Stimulated activated naive CD8-positive, alpha-beta T cell treated with anti-CD3 and anti-CD28 coated beads, Interleukin-15, amount 100 ng/mL, for 72 hours (primary cell): Measurements from ENCODE around the gene KLF13.

Experiments used
- ATAC-seq: fragments of 150-1000 bp; cut with Tn5 transposase; 2 replicates; pipeline ENCODE4 v1.10.0; 2021; ENCODE audit warnings: mild to moderate bottlenecking, moderate library complexity
- DNase-seq, 2 donors: peaks; one replicate each; pipeline ENCODE4 v3.0.0; 2021 to 2022
- H3K27ac Mint-ChIP-seq, 2 donors: one replicate each; pipeline ENCODE4 v1.8.0; 2022; ENCODE audit warnings: mild to moderate bottlenecking in 2 of 2, mixed read lengths in 2 of 2, moderate library complexity in 2 of 2
- H3K27me3 Mint-ChIP-seq: one replicate; pipeline ENCODE4 v1.8.0; 2022; ENCODE audit warnings: mixed read lengths
- H3K4me1 Mint-ChIP-seq: one replicate; pipeline ENCODE4 v1.8.0; 2022; ENCODE audit warnings: mild to moderate bottlenecking, mixed read lengths
- H3K4me3 Mint-ChIP-seq, 2 donors: one replicate each; pipeline ENCODE4 v1.8.0; 2022; ENCODE audit warnings: mild to moderate bottlenecking in 2 of 2, mixed read lengths in 2 of 2, moderate library complexity in 1 of 2
- H3K9me3 Mint-ChIP-seq, 2 donors: one replicate each; pipeline ENCODE4 v1.8.0; 2022; ENCODE audit warnings: mixed read lengths in 2 of 2

Gene KLF13

GRCh38 chr15:31326156-31326874 lies at the start of gene KLF13:
TSS of gene KLF13 (plus strand) at chr15:31326835. CDS start at chr15:31327213, 378 bp downstream.
- Mint-ChIP-seq H3K4me1 (peaks cover 66% of the 10 kb centered on the region), H3K4me3 (peak within 1 kb of the TSS; percentile 94 to 96), H3K27ac (peak within 1 kb of the TSS in 1 of 2 donors; percentile 96), H3K9me3 (peaks cover 4% of the 10 kb centered on the region in 2 donors), H3K27me3 (no peaks in the 10 kb centered on the region)
- DNase-seq (peak; percentile 99 to 100), ATAC-seq (peak; percentile 86)

- Mint-ChIP-seq H3K4me3 (no peak overlapping the region), H3K27me3 (no peaks in the 10 kb centered on the region), H3K27ac (peak overlapping the region in 1 of 2 donors; percentile 64), H3K9me3 (no peaks in the 10 kb centered on the region), H3K4me1 (peaks cover 18% of the 10 kb centered on the region)
- peak in 1 of 2 donors; percentile 2 for DNase-seq
- ATAC-seq, result no peak
Observed at GRCh38 chr15:31277335-31278060, 49.1 kb upstream of the KLF13 start.

- H3K4me1 Mint-ChIP-seq, result peaks cover 16% of the 10 kb centered on the region
- peak in 1 of 2 donors; percentile 6 for DNase-seq
- no peak overlapping the region for H3K4me3 Mint-ChIP-seq
- H3K27me3 Mint-ChIP-seq, result no peaks in the 10 kb centered on the region
- no peak overlapping the region for H3K27ac Mint-ChIP-seq
- ATAC-seq, result no peak
- no peaks in the 10 kb centered on the region for H3K9me3 Mint-ChIP-seq
Observed at GRCh38 chr15:31278061-31278445, 48.6 kb upstream of the KLF13 start.

- no peak overlapping the region for H3K27ac Mint-ChIP-seq
- DNase-seq (peak in 1 of 2 donors; percentile 2), ATAC-seq (peak; percentile 33)
- no peak overlapping the region for H3K4me3 Mint-ChIP-seq
- peaks cover 9% of the 10 kb centered on the region for H3K4me1 Mint-ChIP-seq
- H3K27me3 Mint-ChIP-seq, result no peaks in the 10 kb centered on the region
- H3K9me3 Mint-ChIP-seq, result no peaks in the 10 kb centered on the region
Observed at GRCh38 chr15:31278544-31279220, 48.0 kb upstream of the KLF13 start.

- Mint-ChIP-seq H3K4me1 (peaks cover 6% of the 10 kb centered on the region), H3K27me3 (no peaks in the 10 kb centered on the region), H3K4me3 (no peak overlapping the region), H3K27ac (peak overlapping the region in 1 of 2 donors; percentile 76), H3K9me3 (peaks cover 0 to 5% of the 10 kb centered on the region in 2 donors)
- ATAC-seq (no peak), DNase-seq (peak in 1 of 2 donors; percentile 4)
Observed at GRCh38 chr15:31279221-31280045, 47.2 kb upstream of the KLF13 start.

- Mint-ChIP-seq H3K27ac (peak overlapping the region in 1 of 2 donors; percentile 76), H3K27me3 (no peaks in the 10 kb centered on the region), H3K4me1 (peaks cover 6% of the 10 kb centered on the region), H3K9me3 (peaks cover 0 to 5% of the 10 kb centered on the region in 2 donors), H3K4me3 (no peak overlapping the region)
- ATAC-seq (peak; percentile 20), DNase-seq (peak in 1 of 2 donors; percentile 4)
Observed at GRCh38 chr15:31280046-31280830, 46.4 kb upstream of the KLF13 start.

GRCh38 chr15:31280831-31281216 lies 45.8 kb upstream of the KLF13 start:
- H3K4me1 Mint-ChIP-seq, result peaks cover 9% of the 10 kb centered on the region
- ATAC-seq, result no peak
- H3K9me3 Mint-ChIP-seq, result peaks cover 0 to 5% of the 10 kb centered on the region in 2 donors
- H3K4me3 Mint-ChIP-seq, result no peak overlapping the region
- DNase-seq, result no peak
- no peaks in the 10 kb centered on the region for H3K27me3 Mint-ChIP-seq
- H3K27ac Mint-ChIP-seq, result no peak overlapping the region

GRCh38 chr15:31283043-31283442 lies 43.6 kb upstream of the KLF13 start:
- peaks cover 14% of the 10 kb centered on the region for H3K4me1 Mint-ChIP-seq
- DNase-seq (no peak), ATAC-seq (no peak)
- H3K9me3 Mint-ChIP-seq, result peaks cover 10 to 11% of the 10 kb centered on the region in 2 donors
- H3K27me3 Mint-ChIP-seq, result no peaks in the 10 kb centered on the region
- H3K4me3 Mint-ChIP-seq, result no peak overlapping the region
- no peak overlapping the region for H3K27ac Mint-ChIP-seq

GRCh38 chr15:31285772-31286261 lies 40.8 kb upstream of the KLF13 start:
- DNase-seq (no peak), ATAC-seq (peak; percentile 64)
- H3K9me3 Mint-ChIP-seq, result peaks cover 15 to 18% of the 10 kb centered on the region in 2 donors
- no peak overlapping the region for H3K27ac Mint-ChIP-seq
- H3K4me1 Mint-ChIP-seq, result peaks cover 9% of the 10 kb centered on the region
- H3K4me3 Mint-ChIP-seq, result no peak overlapping the region
- no peaks in the 10 kb centered on the region for H3K27me3 Mint-ChIP-seq

- Mint-ChIP-seq H3K27ac (peak overlapping the region in 1 of 2 donors; percentile 76), H3K4me1 (peaks cover 13% of the 10 kb centered on the region), H3K9me3 (peaks cover 10 to 18% of the 10 kb centered on the region in 2 donors), H3K27me3 (peaks cover 25% of the 10 kb centered on the region), H3K4me3 (no peak overlapping the region)
- DNase-seq (no peak), ATAC-seq (no peak)
Observed at GRCh38 chr15:31291048-31291578, 35.5 kb upstream of the KLF13 start.

- H3K27me3 Mint-ChIP-seq, result peaks cover 25% of the 10 kb centered on the region
- H3K4me1 Mint-ChIP-seq, result peaks cover 10% of the 10 kb centered on the region
- H3K4me3 Mint-ChIP-seq, result no peak overlapping the region
- peaks cover 4 to 12% of the 10 kb centered on the region in 2 donors for H3K9me3 Mint-ChIP-seq
- DNase-seq (no peak), ATAC-seq (no peak)
- no peak overlapping the region for H3K27ac Mint-ChIP-seq
Observed at GRCh38 chr15:31292391-31293015, 34.1 kb upstream of the KLF13 start.

GRCh38 chr15:31293655-31294054 lies 33.0 kb upstream of the KLF13 start:
- H3K4me1 Mint-ChIP-seq, result peaks cover 10% of the 10 kb centered on the region
- H3K27ac Mint-ChIP-seq, result no peak overlapping the region
- H3K4me3 Mint-ChIP-seq, result no peak overlapping the region
- H3K27me3 Mint-ChIP-seq, result peaks cover 25% of the 10 kb centered on the region
- DNase-seq, result no peak
- H3K9me3 Mint-ChIP-seq, result peaks cover 2 to 3% of the 10 kb centered on the region in 2 donors
- no peak for ATAC-seq

- no peak overlapping the region for H3K4me3 Mint-ChIP-seq
- no peak for DNase-seq
- no peak for ATAC-seq
- H3K4me1 Mint-ChIP-seq, result peaks cover 10% of the 10 kb centered on the region
- no peaks in the 10 kb centered on the region for H3K9me3 Mint-ChIP-seq
- peaks cover 25% of the 10 kb centered on the region for H3K27me3 Mint-ChIP-seq
- no peak overlapping the region for H3K27ac Mint-ChIP-seq
Observed at GRCh38 chr15:31294067-31294466, 32.6 kb upstream of the KLF13 start.

- no peak for ATAC-seq
- H3K27ac Mint-ChIP-seq, result no peak overlapping the region
Observed at GRCh38 chr15:31295658-31296057, 31.0 kb upstream of the KLF13 start.

More at GRCh38 chr15:31295658-31296057, 31.0 kb upstream of the KLF13 start:
- Mint-ChIP-seq H3K4me3 (no peak overlapping the region), H3K9me3 (no peaks in the 10 kb centered on the region), H3K4me1 (peaks cover 17% of the 10 kb centered on the region), H3K27me3 (peaks cover 25% of the 10 kb centered on the region)
- no peak for DNase-seq
